ENCODE results near the gene ANKH. TPM values are rescaled to one million over a fixed set of nuclear protein-coding genes. Genes with fewer than 3 reads are reported as not detected.

The ANKH gene
- total RNA-seq, 1 experiment from 2014 or later, result 81.4 TPM

- Histone ChIP-seq H3K27ac (no peak overlapping the region), H3K4me2 (no peak overlapping the region), H3K36me3 (ENCODE audit: low read depth) (no peaks in the 10 kb centered on the region), H3K27me3 (ENCODE audit: insufficient read depth, low read depth) (peaks cover 10% of the 10 kb centered on the region; the same call in 1 of the 2 replicates), H3K9me3 (ENCODE audit: insufficient read depth, low read depth) (no peaks in the 10 kb centered on the region), H3F3A (ENCODE audit: insufficient read depth, low read depth) (no peaks in the 10 kb centered on the region), H4K20me1 (ENCODE audit: insufficient read depth) (no peaks in the 10 kb centered on the region), H3K4me3 (no peak overlapping the region), H3K4me1 (replicated peaks; ENCODE audit: insufficient read depth) (no peaks in the 10 kb centered on the region), H3K9me2 (ENCODE audit: insufficient read depth) (no peaks in the 10 kb centered on the region), H3K79me2 (ENCODE audit: low read depth) (no peaks in the 10 kb centered on the region), H2AFZ (no peak overlapping the region)
- no peak for DNase-seq
- no TSS peak for BruUV-seq (replicated peaks)
- CTCF ChIA-PET, result no interaction called here
- intact Hi-C loops (cut with micrococcal nuclease; ENCODE audit: unreplicated experiment), result no loop called here
- POLR2A ChIA-PET (ENCODE audit: unreplicated experiment), result no interaction called here
- TF ChIP-seq EZH2 (IDR thresholded peaks at IDR 0.05; ENCODE audit: low read depth) (no peak), CTCF (conservative IDR thresholded peaks at IDR 0.05) (no peak)
Observed at GRCh38 chr5:14744296-14745187, 127.0 kb downstream of the ANKH start.

- H3K36me3 ChIP-seq (ENCODE audit: low read depth), result no peaks in the 10 kb centered on the region
- no peaks in the 10 kb centered on the region for H3K9me2 ChIP-seq (ENCODE audit: insufficient read depth)
- H4K20me1 ChIP-seq (ENCODE audit: insufficient read depth), result no peaks in the 10 kb centered on the region
- POLR2A ChIA-PET (ENCODE audit: unreplicated experiment), result no interaction called here
- H3K4me3 ChIP-seq, result no peak overlapping the region
- H3F3A ChIP-seq (ENCODE audit: insufficient read depth, low read depth), result no peaks in the 10 kb centered on the region
- no peaks in the 10 kb centered on the region for H3K9me3 ChIP-seq (ENCODE audit: insufficient read depth, low read depth)
- no peak overlapping the region for H2AFZ ChIP-seq
- no peaks in the 10 kb centered on the region for H3K4me1 ChIP-seq (replicated peaks; ENCODE audit: insufficient read depth)
- H3K27me3 ChIP-seq (ENCODE audit: insufficient read depth, low read depth), result peaks cover 10% of the 10 kb centered on the region; the same call in 1 of the 2 replicates
- no peak overlapping the region for H3K27ac ChIP-seq
- intact Hi-C loops (cut with micrococcal nuclease; ENCODE audit: unreplicated experiment), result no loop called here
- H3K79me2 ChIP-seq (ENCODE audit: low read depth), result no peaks in the 10 kb centered on the region
- CTCF ChIA-PET, result interaction anchor here (0.7 kb wide), 1 partner anchor 419 kb away, joined by 3 read pairs; no protein-coding TSS in a partner anchor
- DNase-seq, result no peak
- no TSS peak for BruUV-seq (replicated peaks)
- TF ChIP-seq CTCF (conservative IDR thresholded peaks at IDR 0.05) (no peak), EZH2 (IDR thresholded peaks at IDR 0.05; ENCODE audit: low read depth) (no peak)
- H3K4me2 ChIP-seq, result no peak overlapping the region
Observed at GRCh38 chr5:14743601-14744295, 127.8 kb downstream of the ANKH start.

- POLR2A ChIA-PET (ENCODE audit: unreplicated experiment), result no interaction called here
- CTCF ChIA-PET, result interaction anchor here (0.5 kb wide), 1 partner anchor 272 kb away, joined by 3 read pairs; no protein-coding TSS in a partner anchor
- Histone ChIP-seq H3K36me3 (ENCODE audit: low read depth) (no peaks in the 10 kb centered on the region), H3F3A (ENCODE audit: insufficient read depth, low read depth) (no peaks in the 10 kb centered on the region), H3K27me3 (ENCODE audit: insufficient read depth, low read depth) (peaks cover under 1% of the 10 kb centered on the region; the same call in 1 of the 2 replicates), H3K79me2 (ENCODE audit: low read depth) (no peaks in the 10 kb centered on the region), H3K4me2 (no peak overlapping the region), H3K27ac (no peak overlapping the region), H3K4me1 (replicated peaks; ENCODE audit: insufficient read depth) (no peaks in the 10 kb centered on the region), H2AFZ (no peak overlapping the region), H3K4me3 (no peak overlapping the region), H3K9me2 (ENCODE audit: insufficient read depth) (no peaks in the 10 kb centered on the region), H3K9me3 (ENCODE audit: insufficient read depth, low read depth) (no peaks in the 10 kb centered on the region), H4K20me1 (ENCODE audit: insufficient read depth) (no peaks in the 10 kb centered on the region)
- no peak for DNase-seq
- intact Hi-C loops (cut with micrococcal nuclease; ENCODE audit: unreplicated experiment), result no loop called here
- BruUV-seq (replicated peaks), result no TSS peak
- TF ChIP-seq CTCF (conservative IDR thresholded peaks at IDR 0.05) (no peak), EZH2 (IDR thresholded peaks at IDR 0.05; ENCODE audit: low read depth) (no peak)
Observed at GRCh38 chr5:14742498-14742897, 129.1 kb downstream of the ANKH start.
